Measurements from ENCODE around the gene MAML2. TPM values are rescaled to one million over a fixed set of nuclear protein-coding genes. Genes with fewer than 3 reads are reported as not detected.

MAML2 gene
- total RNA-seq, 4 donors from 2014 or later = 19.0 to 36.4 (median 31.4) TPM

DNA sequence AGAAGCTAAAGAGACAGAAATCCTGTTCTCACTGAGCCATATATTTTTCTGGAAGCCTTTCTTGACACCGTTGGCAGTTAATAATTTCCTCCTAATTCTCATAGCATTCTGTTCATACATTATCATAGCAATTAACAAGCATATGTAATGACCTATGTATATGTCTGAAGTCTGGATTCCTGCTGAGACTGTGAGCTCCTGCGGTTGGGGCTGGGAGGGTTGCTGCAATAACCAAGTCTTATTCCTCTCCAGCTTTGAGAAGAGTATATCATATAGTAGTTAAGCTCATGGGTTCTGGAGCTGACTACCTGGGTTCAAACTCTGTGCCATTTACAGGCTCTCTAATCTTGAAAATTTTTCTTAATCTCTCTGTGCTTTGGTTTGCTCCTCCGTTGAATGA, 175.2 kb downstream of the MAML2 start:
- WGBS, 2 donors = 76 to 89% methylated on average over 3 of the region's 3 CpGs
- no peak overlapping the region for H3K27ac ChIP-seq
- intact Hi-C loops (cut with DNase I) = no loop called here

GRCh38 chr11:96167203-96167758, 175.7 kb downstream of the MAML2 start:
- DNase-seq = no peak
- Histone ChIP-seq H3K4me1 (peaks cover 7 to 12% of the 10 kb centered on the region in 2 donors), H3K9me3 (no peaks in the 10 kb centered on the region), H3K4me3 (replicated peaks in 1 of 3) (no peak overlapping the region), H3K36me3 (no peaks in the 10 kb centered on the region), H3K27ac (peak overlapping the region in 1 of 3 donors; percentile 17), H3K27me3 (no peaks in the 10 kb centered on the region)
- no peak for TF ChIP-seq CTCF (IDR thresholded peaks at IDR 0.05)
- intact Hi-C loops (cut with DNase I) = no loop called here
- 91 to 95% methylated on average over 4 of the region's 4 CpGs for WGBS, 2 donors

More for the DNA sequence above, 175.2 kb downstream of the MAML2 start:
- DNase-seq = no peak
- Histone ChIP-seq H3K27me3 (no peaks in the 10 kb centered on the region), H3K4me3 (replicated peaks in 1 of 3) (no peak overlapping the region), H3K4me1 (peaks cover 7 to 12% of the 10 kb centered on the region in 2 donors), H3K36me3 (no peaks in the 10 kb centered on the region), H3K9me3 (no peaks in the 10 kb centered on the region)
- TF ChIP-seq CTCF (IDR thresholded peaks at IDR 0.05) (no peak), POLR2A (IDR thresholded peaks at IDR 0.05) (no peak)

DNA sequence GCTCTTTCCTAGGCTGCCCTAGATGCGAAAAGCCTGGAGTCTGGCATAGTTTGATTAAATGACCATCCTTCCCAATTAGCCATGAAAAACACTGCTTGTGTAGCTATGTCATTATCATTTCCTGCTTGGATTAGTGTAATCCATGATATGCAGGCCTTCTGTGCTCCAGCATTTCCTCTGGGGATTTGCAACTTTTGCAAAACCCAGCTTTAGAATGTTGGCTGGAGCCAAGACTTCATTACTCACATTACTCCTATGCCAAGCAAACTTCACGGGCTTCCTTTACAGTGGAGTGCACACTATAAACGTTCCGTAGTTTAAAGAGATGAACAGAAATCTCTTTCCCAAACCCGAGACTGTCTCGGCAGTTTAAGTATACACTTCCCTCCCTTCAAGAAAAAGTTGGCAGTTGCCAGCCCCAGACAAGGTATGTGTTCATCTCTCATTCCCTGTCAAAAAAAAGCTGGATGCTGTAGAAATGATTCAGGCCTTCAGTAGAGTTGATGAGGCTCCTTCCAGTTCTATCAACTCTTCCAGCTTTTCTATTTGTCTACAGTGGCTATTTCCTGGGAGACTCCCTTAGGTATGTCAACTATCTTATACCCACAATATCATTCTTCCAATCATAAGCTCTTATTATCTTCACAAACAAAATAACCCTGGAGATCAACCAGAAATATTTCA, 180.0 kb downstream of the MAML2 start:
- DNase-seq = no peak
- intact Hi-C loops (cut with DNase I) = no loop called here
- peak overlapping the region in 2 of 3 donors; percentile 21 to 27 for H3K27ac ChIP-seq

DNA sequence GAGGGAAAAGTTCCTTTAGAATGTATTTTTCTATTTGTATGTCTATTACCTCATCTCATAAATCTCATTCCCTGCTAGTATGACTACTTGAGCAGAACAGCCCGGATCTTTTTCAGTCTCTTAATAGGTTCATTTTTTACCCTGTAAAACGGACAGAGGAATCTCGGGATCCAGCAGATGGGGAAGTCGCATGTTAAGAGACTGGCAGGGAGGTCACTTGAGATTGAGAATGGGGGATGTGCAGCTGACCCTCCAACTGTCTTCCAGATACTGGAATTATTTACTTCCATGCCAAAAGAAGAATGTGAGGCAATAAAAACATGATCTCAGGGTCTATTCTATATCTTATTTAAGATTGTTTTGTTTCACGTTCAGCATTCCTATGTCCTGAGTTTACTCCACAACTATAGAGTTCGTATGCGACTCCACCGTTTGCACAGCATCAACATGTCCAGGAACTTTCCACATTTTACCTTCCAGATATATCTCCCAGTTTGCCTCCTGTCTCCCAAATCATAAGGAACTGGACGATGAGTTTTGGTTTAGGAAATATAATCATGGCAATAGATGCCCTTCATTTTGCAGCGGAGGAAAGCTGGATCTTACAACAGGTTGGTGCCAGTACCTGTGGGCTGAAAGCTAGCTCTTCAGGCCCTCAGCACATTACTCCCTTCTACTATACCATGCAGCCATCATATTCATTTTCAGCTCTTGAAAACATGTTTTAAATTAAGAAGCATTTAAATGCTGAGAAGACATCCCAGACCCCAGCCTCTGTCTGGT, 181.5 kb downstream of the MAML2 start:
- intact Hi-C loops (cut with DNase I) = no loop called here

More for the DNA sequence above, 180.0 kb downstream of the MAML2 start:
- Histone ChIP-seq H3K27me3 (no peaks in the 10 kb centered on the region), H3K9me3 (no peaks in the 10 kb centered on the region), H3K36me3 (no peaks in the 10 kb centered on the region), H3K4me1 (no peaks in the 10 kb centered on the region), H3K4me3 (replicated peaks in 1 of 3) (no peak overlapping the region)
- 60 to 69% methylated on average over 6 of the region's 6 CpGs for WGBS, 2 donors
- TF ChIP-seq CTCF (IDR thresholded peaks at IDR 0.05) = no peak
- no peak for TF ChIP-seq POLR2A (IDR thresholded peaks at IDR 0.05)

More for the DNA sequence above, 181.5 kb downstream of the MAML2 start:
- H3K9me3 ChIP-seq = no peaks in the 10 kb centered on the region
- H3K36me3 ChIP-seq = no peaks in the 10 kb centered on the region
- peaks cover 3 to 13% of the 10 kb centered on the region in 2 donors for H3K4me1 ChIP-seq
- TF ChIP-seq POLR2A (IDR thresholded peaks at IDR 0.05) = no peak
- TF ChIP-seq CTCF (IDR thresholded peaks at IDR 0.05) = no peak
- H3K4me3 ChIP-seq (replicated peaks in 1 of 3) = no peak overlapping the region
- WGBS, 2 donors = 82 to 83% methylated on average over 10 of the region's 10 CpGs
- DNase-seq = no peak
- H3K27ac ChIP-seq = peak overlapping the region in 1 of 3 donors; percentile 10
- H3K27me3 ChIP-seq = no peaks in the 10 kb centered on the region
